WTC11 (cell line): ENCODE results near the gene ARID4B. TPM values are rescaled to one million over a fixed set of nuclear protein-coding genes. Genes with fewer than 3 reads are reported as not detected.

Experiments
- ATAC-seq: fragments of 200-7000 bp; cut with Tn5 transposase; 2 replicates; pipeline ENCODE4 v1.10.0; 2021; ENCODE audit warnings: mild to moderate bottlenecking, moderate library complexity
- CTCF ChIA-PET: fragments of 300-600 bp; sonication (Branson Sonifier 250); formaldehyde crosslinking; loops from one replicate; lab custom pipeline; 2021; ENCODE audit warnings: antibody characterized with exemption; lab: Charles Lee
- POLR2A ChIA-PET: fragments of 350-600 bp; sonication (Branson Sonifier 250); formaldehyde crosslinking; loops from one replicate; lab custom pipeline; 2021; ENCODE audit warnings: antibody characterized with exemption; lab: Charles Lee
- DNase-seq: peaks from one replicate; pipeline ENCODE4 v3.0.0; 2021; ENCODE audit warnings: low spot score
- H3K27ac Mint-ChIP-seq: 2 replicates; pipeline ENCODE4 v1.8.0; 2021; ENCODE audit warnings: mixed read lengths
- H3K27me3 Mint-ChIP-seq: 2 replicates; pipeline ENCODE4 v1.8.0; 2021; ENCODE audit warnings: low read depth, mild to moderate bottlenecking, moderate library complexity, mixed read lengths
- H3K36me3 Mint-ChIP-seq: 2 replicates; pipeline ENCODE4 v1.8.0; 2021; ENCODE audit warnings: mixed read lengths
- H3K4me1 Mint-ChIP-seq: 2 replicates; pipeline ENCODE4 v1.8.0; 2022; ENCODE audit warnings: mixed read lengths
- H3K4me3 Mint-ChIP-seq: 2 replicates; pipeline ENCODE4 v1.8.0; 2021; ENCODE audit warnings: mild to moderate bottlenecking, moderate library complexity, mixed read lengths
- H3K9me3 Mint-ChIP-seq: 2 replicates; pipeline ENCODE4 v1.8.0; 2021; ENCODE audit warnings: mixed read lengths
- CBFB ChIP-seq: sonication (generic); formaldehyde crosslinking; IDR thresholded peaks from 2 replicates; pipeline ENCODE4 v1.8.1; 2022; ENCODE audit warnings: mild to moderate bottlenecking, low read depth, missing genetic modification reagents
- JAZF1 ChIP-seq: fragments of 250-450 bp; sonication (Bioruptor Pico); IDR thresholded peaks from 2 replicates; pipeline ENCODE4 v1.9.0; 2021; ENCODE audit warnings: moderate library complexity, mild to moderate bottlenecking, inconsistent platforms
- NFE2L1 ChIP-seq: sonication (generic); formaldehyde crosslinking; IDR thresholded peaks from 2 replicates; pipeline ENCODE4 v1.8.1; 2023; ENCODE audit warnings: missing genetic modification reagents
- NR3C1 ChIP-seq: sonication (generic); formaldehyde crosslinking; conservative IDR thresholded peaks from 2 replicates; pipeline ENCODE4 v1.8.1; 2023; ENCODE audit warnings: low read depth, mild to moderate bottlenecking, missing genetic modification reagents
- PRRX2 ChIP-seq: fragments of 250-450 bp; sonication (Bioruptor Pico); IDR thresholded peaks from 2 replicates; pipeline ENCODE4 v1.8.0; 2021; ENCODE audit warnings: mild to moderate bottlenecking
- ZNF671 ChIP-seq: fragments of 250-450 bp; sonication (Bioruptor Pico); IDR thresholded peaks from 2 replicates; pipeline ENCODE4 v1.8.0; 2021; ENCODE audit warnings: mild to moderate bottlenecking
- total RNA-seq: library from RNA; stranded (reverse); gene quantifications from 3 replicates; pipeline ENCODE4 v1.2.3, GENCODE V29; 2021
- TF ChIP-seq, protein P1 (sequence below): fragments of 250-450 bp; sonication (Bioruptor Pico); IDR thresholded peaks from 2 replicates; pipeline ENCODE4 v1.8.0; 2021; ENCODE audit warnings: mild to moderate bottlenecking
- TF ChIP-seq, protein P2 (sequence below): sonication (generic); formaldehyde crosslinking; IDR thresholded peaks from 2 replicates; pipeline ENCODE4 v1.8.0; 2023; ENCODE audit warnings: missing genetic modification reagents, mild to moderate bottlenecking, borderline replicate concordance
- TF ChIP-seq, protein P3 (sequence below): sonication (generic); formaldehyde crosslinking; IDR thresholded peaks from 2 replicates; pipeline ENCODE4 v1.8.1; 2023; ENCODE audit warnings: mild to moderate bottlenecking, missing genetic modification reagents, borderline replicate concordance
- TF ChIP-seq, protein P4 (sequence below): sonication (generic); formaldehyde crosslinking; IDR thresholded peaks from 2 replicates; pipeline ENCODE4 v1.8.0; 2022; ENCODE audit warnings: missing genetic modification reagents
- TF ChIP-seq, protein P5 (sequence below): sonication (generic); formaldehyde crosslinking; IDR thresholded peaks from 2 replicates; pipeline ENCODE4 v1.8.1; 2023; ENCODE audit warnings: mild to moderate bottlenecking, moderate library complexity, missing genetic modification reagents
- TF ChIP-seq, protein P6 (sequence below): sonication (generic); formaldehyde crosslinking; IDR thresholded peaks from 2 replicates; pipeline ENCODE4 v1.8.1; 2022; ENCODE audit warnings: mild to moderate bottlenecking, missing genetic modification reagents, moderate library complexity, borderline replicate concordance

Gene ARID4B
- total RNA-seq, 1 experiment from 2014 or later = 35.7 TPM

DNA sequence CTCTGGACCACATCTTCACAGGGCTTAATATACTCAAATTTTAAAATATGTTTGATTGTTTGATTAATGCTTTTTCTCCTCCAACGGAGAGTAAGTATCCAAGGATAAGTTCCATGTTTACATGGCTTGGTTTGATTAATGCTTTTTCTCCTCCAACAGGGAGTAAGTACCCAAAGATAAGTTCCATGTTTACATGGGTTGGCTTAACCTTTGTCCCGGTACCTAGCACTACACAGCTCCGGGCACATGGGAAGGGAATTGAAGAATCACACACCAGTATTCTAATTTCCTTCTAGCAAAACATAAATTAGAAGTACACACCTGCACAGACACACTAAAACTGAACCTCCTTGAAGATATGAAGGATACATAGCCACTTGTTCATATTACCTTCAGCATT lies 77.5 kb downstream of the ARID4B start (continued):
- TF ChIP-seq, protein P1, sequence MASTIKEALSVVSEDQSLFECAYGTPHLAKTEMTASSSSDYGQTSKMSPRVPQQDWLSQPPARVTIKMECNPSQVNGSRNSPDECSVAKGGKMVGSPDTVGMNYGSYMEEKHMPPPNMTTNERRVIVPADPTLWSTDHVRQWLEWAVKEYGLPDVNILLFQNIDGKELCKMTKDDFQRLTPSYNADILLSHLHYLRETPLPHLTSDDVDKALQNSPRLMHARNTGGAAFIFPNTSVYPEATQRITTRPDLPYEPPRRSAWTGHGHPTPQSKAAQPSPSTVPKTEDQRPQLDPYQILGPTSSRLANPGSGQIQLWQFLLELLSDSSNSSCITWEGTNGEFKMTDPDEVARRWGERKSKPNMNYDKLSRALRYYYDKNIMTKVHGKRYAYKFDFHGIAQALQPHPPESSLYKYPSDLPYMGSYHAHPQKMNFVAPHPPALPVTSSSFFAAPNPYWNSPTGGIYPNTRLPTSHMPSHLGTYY (CRISPR knock-in tag) = no peak
- no peak for TF ChIP-seq ZNF671 (CRISPR knock-in tag)
- TF ChIP-seq, protein P2, sequence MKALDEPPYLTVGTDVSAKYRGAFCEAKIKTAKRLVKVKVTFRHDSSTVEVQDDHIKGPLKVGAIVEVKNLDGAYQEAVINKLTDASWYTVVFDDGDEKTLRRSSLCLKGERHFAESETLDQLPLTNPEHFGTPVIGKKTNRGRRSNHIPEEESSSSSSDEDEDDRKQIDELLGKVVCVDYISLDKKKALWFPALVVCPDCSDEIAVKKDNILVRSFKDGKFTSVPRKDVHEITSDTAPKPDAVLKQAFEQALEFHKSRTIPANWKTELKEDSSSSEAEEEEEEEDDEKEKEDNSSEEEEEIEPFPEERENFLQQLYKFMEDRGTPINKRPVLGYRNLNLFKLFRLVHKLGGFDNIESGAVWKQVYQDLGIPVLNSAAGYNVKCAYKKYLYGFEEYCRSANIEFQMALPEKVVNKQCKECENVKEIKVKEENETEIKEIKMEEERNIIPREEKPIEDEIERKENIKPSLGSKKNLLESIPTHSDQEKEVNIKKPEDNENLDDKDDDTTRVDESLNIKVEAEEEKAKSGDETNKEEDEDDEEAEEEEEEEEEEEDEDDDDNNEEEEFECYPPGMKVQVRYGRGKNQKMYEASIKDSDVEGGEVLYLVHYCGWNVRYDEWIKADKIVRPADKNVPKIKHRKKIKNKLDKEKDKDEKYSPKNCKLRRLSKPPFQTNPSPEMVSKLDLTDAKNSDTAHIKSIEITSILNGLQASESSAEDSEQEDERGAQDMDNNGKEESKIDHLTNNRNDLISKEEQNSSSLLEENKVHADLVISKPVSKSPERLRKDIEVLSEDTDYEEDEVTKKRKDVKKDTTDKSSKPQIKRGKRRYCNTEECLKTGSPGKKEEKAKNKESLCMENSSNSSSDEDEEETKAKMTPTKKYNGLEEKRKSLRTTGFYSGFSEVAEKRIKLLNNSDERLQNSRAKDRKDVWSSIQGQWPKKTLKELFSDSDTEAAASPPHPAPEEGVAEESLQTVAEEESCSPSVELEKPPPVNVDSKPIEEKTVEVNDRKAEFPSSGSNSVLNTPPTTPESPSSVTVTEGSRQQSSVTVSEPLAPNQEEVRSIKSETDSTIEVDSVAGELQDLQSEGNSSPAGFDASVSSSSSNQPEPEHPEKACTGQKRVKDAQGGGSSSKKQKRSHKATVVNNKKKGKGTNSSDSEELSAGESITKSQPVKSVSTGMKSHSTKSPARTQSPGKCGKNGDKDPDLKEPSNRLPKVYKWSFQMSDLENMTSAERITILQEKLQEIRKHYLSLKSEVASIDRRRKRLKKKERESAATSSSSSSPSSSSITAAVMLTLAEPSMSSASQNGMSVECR (CRISPR knock-in tag) = no peak

DNA sequence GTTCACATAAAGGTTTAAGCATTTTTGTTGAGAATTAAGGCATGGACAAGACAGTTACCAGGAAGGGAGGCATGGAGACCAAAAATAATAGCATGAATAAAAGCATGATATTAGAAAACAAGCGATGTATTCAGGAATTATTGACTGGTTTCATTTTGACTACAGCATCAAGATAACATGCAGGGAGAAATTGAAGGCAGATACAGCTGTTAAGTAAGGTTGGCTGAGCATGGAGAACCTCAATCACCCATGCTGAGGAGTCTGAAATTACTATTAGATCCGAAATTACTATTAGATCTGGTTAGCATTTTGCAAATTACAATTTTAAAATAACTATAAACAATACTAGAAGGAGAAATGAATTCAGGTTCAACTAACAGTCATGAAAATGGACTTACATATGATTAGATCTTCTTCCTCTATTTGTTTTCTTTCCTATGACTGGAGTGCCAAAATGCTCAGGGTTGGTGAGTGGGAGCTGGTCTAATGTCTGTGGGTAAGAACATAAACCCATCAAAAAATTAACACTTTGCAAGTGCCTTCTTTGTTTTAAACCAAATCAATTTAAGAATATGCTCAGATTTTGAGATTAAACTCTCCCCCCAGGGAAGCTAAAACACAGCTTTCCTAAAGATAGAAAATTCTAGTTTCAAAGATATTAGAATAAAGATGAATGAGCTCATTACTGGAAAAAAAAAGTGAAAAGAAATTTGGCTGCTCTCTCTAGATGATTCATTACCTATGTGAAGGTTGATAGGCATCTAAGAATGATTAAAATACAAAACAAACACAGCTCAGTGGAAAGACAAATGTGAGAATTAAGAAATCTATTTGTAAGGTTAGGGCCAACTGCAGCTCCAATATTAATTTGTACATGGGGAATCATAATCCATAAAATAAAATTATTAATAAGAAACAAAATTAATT lies 81.7 kb downstream of the ARID4B start:
- no peaks in the 10 kb centered on the region for H3K9me3 Mint-ChIP-seq
- H3K4me1 Mint-ChIP-seq = no peaks in the 10 kb centered on the region
- H3K27me3 Mint-ChIP-seq = no peaks in the 10 kb centered on the region
- peaks cover 16% of the 10 kb centered on the region for H3K36me3 Mint-ChIP-seq
- DNase-seq = no peak
- ChIA-PET POLR2A (interaction anchor here (0.6 kb wide), 1 partner anchor 30 kb away, joined by 5 read pairs; no protein-coding TSS in a partner anchor), CTCF (interaction anchor here (0.6 to 0.9 kb wide), 2 partner anchors 102 to 169 kb away, joined by 3 to 5 read pairs; no protein-coding TSS in a partner anchor)
- ATAC-seq = no peak
- no peak overlapping the region for H3K4me3 Mint-ChIP-seq
- peak overlapping the region; percentile 39; the same call in 1 of the 2 replicates for H3K27ac Mint-ChIP-seq
- TF ChIP-seq, protein P3, sequence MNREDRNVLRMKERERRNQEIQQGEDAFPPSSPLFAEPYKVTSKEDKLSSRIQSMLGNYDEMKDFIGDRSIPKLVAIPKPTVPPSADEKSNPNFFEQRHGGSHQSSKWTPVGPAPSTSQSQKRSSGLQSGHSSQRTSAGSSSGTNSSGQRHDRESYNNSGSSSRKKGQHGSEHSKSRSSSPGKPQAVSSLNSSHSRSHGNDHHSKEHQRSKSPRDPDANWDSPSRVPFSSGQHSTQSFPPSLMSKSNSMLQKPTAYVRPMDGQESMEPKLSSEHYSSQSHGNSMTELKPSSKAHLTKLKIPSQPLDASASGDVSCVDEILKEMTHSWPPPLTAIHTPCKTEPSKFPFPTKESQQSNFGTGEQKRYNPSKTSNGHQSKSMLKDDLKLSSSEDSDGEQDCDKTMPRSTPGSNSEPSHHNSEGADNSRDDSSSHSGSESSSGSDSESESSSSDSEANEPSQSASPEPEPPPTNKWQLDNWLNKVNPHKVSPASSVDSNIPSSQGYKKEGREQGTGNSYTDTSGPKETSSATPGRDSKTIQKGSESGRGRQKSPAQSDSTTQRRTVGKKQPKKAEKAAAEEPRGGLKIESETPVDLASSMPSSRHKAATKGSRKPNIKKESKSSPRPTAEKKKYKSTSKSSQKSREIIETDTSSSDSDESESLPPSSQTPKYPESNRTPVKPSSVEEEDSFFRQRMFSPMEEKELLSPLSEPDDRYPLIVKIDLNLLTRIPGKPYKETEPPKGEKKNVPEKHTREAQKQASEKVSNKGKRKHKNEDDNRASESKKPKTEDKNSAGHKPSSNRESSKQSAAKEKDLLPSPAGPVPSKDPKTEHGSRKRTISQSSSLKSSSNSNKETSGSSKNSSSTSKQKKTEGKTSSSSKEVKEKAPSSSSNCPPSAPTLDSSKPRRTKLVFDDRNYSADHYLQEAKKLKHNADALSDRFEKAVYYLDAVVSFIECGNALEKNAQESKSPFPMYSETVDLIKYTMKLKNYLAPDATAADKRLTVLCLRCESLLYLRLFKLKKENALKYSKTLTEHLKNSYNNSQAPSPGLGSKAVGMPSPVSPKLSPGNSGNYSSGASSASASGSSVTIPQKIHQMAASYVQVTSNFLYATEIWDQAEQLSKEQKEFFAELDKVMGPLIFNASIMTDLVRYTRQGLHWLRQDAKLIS (CRISPR knock-in tag) = no peak
- TF ChIP-seq NR3C1 (CRISPR knock-in tag) (no peak), NFE2L1 (CRISPR knock-in tag) (no peak), JAZF1 (CRISPR knock-in tag) (no peak), CBFB (CRISPR knock-in tag) (no peak), PRRX2 (CRISPR knock-in tag) (no peak)
- TF ChIP-seq, protein P4, sequence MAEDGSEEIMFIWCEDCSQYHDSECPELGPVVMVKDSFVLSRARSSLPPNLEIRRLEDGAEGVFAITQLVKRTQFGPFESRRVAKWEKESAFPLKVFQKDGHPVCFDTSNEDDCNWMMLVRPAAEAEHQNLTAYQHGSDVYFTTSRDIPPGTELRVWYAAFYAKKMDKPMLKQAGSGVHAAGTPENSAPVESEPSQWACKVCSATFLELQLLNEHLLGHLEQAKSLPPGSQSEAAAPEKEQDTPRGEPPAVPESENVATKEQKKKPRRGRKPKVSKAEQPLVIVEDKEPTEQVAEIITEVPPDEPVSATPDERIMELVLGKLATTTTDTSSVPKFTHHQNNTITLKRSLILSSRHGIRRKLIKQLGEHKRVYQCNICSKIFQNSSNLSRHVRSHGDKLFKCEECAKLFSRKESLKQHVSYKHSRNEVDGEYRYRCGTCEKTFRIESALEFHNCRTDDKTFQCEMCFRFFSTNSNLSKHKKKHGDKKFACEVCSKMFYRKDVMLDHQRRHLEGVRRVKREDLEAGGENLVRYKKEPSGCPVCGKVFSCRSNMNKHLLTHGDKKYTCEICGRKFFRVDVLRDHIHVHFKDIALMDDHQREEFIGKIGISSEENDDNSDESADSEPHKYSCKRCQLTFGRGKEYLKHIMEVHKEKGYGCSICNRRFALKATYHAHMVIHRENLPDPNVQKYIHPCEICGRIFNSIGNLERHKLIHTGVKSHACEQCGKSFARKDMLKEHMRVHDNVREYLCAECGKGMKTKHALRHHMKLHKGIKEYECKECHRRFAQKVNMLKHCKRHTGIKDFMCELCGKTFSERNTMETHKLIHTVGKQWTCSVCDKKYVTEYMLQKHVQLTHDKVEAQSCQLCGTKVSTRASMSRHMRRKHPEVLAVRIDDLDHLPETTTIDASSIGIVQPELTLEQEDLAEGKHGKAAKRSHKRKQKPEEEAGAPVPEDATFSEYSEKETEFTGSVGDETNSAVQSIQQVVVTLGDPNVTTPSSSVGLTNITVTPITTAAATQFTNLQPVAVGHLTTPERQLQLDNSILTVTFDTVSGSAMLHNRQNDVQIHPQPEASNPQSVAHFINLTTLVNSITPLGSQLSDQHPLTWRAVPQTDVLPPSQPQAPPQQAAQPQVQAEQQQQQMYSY (CRISPR knock-in tag) = no peak
- TF ChIP-seq, protein P5, sequence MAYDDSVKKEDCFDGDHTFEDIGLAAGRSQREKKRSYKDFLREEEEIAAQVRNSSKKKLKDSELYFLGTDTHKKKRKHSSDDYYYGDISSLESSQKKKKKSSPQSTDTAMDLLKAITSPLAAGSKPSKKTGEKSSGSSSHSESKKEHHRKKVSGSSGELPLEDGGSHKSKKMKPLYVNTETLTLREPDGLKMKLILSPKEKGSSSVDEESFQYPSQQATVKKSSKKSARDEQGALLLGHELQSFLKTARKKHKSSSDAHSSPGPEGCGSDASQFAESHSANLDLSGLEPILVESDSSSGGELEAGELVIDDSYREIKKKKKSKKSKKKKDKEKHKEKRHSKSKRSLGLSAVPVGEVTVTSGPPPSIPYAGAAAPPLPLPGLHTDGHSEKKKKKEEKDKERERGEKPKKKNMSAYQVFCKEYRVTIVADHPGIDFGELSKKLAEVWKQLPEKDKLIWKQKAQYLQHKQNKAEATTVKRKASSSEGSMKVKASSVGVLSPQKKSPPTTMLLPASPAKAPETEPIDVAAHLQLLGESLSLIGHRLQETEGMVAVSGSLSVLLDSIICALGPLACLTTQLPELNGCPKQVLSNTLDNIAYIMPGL (CRISPR knock-in tag) = no peak
- TF ChIP-seq, protein P6, sequence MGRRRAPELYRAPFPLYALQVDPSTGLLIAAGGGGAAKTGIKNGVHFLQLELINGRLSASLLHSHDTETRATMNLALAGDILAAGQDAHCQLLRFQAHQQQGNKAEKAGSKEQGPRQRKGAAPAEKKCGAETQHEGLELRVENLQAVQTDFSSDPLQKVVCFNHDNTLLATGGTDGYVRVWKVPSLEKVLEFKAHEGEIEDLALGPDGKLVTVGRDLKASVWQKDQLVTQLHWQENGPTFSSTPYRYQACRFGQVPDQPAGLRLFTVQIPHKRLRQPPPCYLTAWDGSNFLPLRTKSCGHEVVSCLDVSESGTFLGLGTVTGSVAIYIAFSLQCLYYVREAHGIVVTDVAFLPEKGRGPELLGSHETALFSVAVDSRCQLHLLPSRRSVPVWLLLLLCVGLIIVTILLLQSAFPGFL = no peak
